ENCODE measurements around the gene DES. TPM values are rescaled to one million over a fixed set of nuclear protein-coding genes. Genes with fewer than 3 reads are reported as not detected.

Gene DES
- total RNA-seq, 1 experiment from 2014 or later, result not detected

DNA sequence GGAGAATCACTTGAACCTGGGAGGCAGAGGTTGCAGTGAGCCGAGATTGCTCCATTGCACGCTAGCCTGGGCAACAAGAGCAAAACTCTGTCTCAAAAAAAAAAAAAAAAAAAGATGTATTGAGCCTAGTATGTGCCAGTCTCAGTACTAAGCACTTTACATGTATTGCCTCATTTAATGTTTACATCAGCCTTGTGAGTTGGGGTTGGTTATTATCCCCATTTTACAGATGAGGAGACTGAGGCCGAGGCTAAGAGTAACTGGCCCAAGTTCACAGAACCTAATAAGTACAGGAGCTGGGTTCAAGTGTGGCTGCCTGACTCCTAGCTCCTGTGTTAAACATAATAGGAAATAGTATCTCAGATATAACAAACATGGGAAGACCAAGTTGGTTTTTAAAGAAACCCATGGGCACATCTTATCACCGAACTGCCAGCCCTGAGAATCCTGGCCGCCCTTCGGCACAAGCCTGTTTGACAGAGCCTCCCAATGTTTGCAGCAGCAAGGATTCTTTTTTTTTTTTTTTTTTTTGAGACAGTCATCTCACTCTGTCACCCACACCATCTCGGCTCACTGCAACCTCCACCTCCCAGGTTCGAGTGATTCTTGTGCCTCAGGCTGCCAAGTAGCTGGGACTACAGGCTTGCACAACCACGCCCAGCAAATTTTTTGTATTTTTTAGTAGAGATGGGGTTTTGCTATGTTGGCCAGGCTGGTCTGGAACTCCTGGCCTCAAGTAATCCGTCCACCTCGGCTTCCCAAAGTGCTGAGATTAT is 56.3 kb downstream of the DES start:
- DNase-seq, result no peak
- H3K9me3 ChIP-seq, result no peaks in the 10 kb centered on the region
- no peaks in the 10 kb centered on the region for H3K27me3 ChIP-seq (replicated peaks; ENCODE audit: control insufficient read depth, insufficient read depth, low read length)
- Mint-ChIP-seq H3K4me1 (ENCODE audit: low read depth, unreplicated experiment) (no peaks in the 10 kb centered on the region), H3K36me3 (ENCODE audit: insufficient read depth, unreplicated experiment) (no peaks in the 10 kb centered on the region), H3K4me3 (ENCODE audit: unreplicated experiment) (no peak overlapping the region), H3K9me3 (ENCODE audit: unreplicated experiment) (no peaks in the 10 kb centered on the region), H3K27me3 (ENCODE audit: insufficient read depth, unreplicated experiment) (no peaks in the 10 kb centered on the region), H3K27ac (ENCODE audit: unreplicated experiment) (no peak overlapping the region)
- no TSS peak for BruUV-seq (replicated peaks)
- CTCF ChIA-PET, result interaction anchor here (0.7 to 1.0 kb wide), 4 partner anchors 15 to 161 kb away, joined by 3 to 6 read pairs (median 5); no protein-coding TSS in a partner anchor
- intact Hi-C loops (cut with micrococcal nuclease; ENCODE audit: unreplicated experiment), result no loop called here
- TF ChIP-seq, protein P1, sequence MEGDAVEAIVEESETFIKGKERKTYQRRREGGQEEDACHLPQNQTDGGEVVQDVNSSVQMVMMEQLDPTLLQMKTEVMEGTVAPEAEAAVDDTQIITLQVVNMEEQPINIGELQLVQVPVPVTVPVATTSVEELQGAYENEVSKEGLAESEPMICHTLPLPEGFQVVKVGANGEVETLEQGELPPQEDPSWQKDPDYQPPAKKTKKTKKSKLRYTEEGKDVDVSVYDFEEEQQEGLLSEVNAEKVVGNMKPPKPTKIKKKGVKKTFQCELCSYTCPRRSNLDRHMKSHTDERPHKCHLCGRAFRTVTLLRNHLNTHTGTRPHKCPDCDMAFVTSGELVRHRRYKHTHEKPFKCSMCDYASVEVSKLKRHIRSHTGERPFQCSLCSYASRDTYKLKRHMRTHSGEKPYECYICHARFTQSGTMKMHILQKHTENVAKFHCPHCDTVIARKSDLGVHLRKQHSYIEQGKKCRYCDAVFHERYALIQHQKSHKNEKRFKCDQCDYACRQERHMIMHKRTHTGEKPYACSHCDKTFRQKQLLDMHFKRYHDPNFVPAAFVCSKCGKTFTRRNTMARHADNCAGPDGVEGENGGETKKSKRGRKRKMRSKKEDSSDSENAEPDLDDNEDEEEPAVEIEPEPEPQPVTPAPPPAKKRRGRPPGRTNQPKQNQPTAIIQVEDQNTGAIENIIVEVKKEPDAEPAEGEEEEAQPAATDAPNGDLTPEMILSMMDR (IDR thresholded peaks at IDR 0.05; ENCODE audit: insufficient read depth in 1 of 2, low read depth in 1 of 2, low read length in 1 of 2, severe bottlenecking in 1 of 2, unreplicated experiment in 1 of 2), result no peak
- H3K36me3 ChIP-seq (ENCODE audit: control insufficient read depth, insufficient read depth, low read length), result no peaks in the 10 kb centered on the region
- POLR2A ChIA-PET, result no interaction called here
- no peaks in the 10 kb centered on the region for H3K4me1 ChIP-seq
- H3K4me3 ChIP-seq (ENCODE audit: low read depth, low read length), result no peak overlapping the region

DNA sequence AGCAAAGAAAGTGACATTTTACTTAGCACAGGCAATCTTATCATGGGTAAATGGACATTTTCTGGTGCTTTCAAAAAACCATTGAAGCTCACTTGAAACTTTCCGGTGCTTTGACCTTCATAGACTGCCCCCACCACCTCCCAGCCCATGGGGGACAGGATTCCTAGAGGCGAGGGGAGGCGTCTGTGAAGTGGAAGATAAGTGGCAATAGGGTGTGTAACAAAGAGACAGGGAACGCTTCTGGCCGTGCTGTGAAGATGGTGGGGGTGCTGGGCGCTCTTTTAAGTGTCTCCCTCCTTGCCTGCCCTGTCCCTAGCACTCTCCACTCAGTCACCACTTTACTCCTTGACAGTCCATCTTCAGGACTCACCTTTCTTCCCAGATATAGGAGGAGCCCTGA is 57.1 kb downstream of the DES start:
- no peaks in the 10 kb centered on the region for H3K9me3 Mint-ChIP-seq (ENCODE audit: unreplicated experiment)
- H3K27me3 Mint-ChIP-seq (ENCODE audit: insufficient read depth, unreplicated experiment), result no peaks in the 10 kb centered on the region
- Histone ChIP-seq H3K4me3 (ENCODE audit: low read depth, low read length) (no peak overlapping the region), H3K4me1 (no peaks in the 10 kb centered on the region), H3K9me3 (no peaks in the 10 kb centered on the region), H3K27me3 (replicated peaks; ENCODE audit: control insufficient read depth, insufficient read depth, low read length) (no peaks in the 10 kb centered on the region), H3K36me3 (ENCODE audit: control insufficient read depth, insufficient read depth, low read length) (no peaks in the 10 kb centered on the region)
- no peak overlapping the region for H3K4me3 Mint-ChIP-seq (ENCODE audit: unreplicated experiment)
- intact Hi-C loops (cut with micrococcal nuclease; ENCODE audit: unreplicated experiment), result no loop called here
- POLR2A ChIA-PET, result no interaction called here
- no peaks in the 10 kb centered on the region for H3K36me3 Mint-ChIP-seq (ENCODE audit: insufficient read depth, unreplicated experiment)
- no TSS peak for BruUV-seq (replicated peaks)
- no peak overlapping the region for H3K27ac Mint-ChIP-seq (ENCODE audit: unreplicated experiment)
- DNase-seq, result no peak
- CTCF ChIA-PET, result interaction anchor here (1.2 to 3.5 kb wide), 4 partner anchors 20 to 87 kb away, joined by 3 to 22 read pairs (median 8); partner anchors contain the start of genes DNPEP and GMPPA
- no peaks in the 10 kb centered on the region for H3K4me1 Mint-ChIP-seq (ENCODE audit: low read depth, unreplicated experiment)
- TF ChIP-seq, protein P1 (IDR thresholded peaks at IDR 0.05; ENCODE audit: insufficient read depth in 1 of 2, low read depth in 1 of 2, low read length in 1 of 2, severe bottlenecking in 1 of 2, unreplicated experiment in 1 of 2), result no peak

DNA sequence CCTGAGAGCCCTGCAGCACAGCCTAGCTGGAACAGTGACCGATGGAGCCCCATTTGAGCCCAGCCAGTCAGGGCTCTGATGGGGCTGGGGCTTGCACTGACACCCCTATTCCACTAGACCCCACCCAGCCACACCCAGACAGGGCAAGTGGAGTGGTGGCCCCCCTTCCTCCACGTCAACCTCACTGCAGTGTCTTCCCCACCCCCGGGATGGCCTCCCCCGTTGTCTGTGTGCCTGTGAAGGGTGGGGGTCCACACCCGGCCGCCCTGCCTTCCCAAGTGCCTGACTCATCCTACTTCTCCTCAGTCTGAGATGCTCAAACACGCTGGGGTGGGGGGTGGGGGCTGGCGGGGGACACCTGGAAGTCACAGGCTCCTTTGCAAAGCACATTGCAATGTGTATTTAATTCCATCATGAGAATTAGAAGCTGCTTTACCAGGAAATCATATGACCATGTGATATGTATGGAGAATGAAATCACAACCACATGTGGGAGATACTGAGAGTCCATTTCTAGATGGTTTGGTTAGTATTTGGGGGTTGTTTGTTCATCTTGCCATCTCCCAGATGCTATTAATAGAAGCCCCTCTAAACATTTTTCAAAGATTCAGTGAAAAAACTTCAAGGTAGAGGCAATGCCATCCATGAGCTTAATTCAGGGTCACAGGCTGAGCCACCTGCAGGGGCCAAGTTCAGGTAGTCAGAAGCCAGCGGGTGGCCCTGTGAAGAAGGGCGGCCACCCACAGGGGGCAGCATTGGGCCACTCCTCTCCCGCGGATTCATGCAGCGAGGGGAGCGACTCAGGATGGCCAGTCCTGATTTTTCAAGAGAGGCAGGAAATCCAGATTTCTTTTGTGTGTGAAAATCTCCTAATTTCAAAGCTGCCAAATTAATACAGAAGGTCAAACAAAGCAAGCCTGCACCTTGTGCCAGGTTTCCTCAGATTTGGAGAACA is 57.8 kb downstream of the DES start:
- Mint-ChIP-seq H3K9me3 (ENCODE audit: unreplicated experiment) (no peaks in the 10 kb centered on the region), H3K27me3 (ENCODE audit: insufficient read depth, unreplicated experiment) (no peaks in the 10 kb centered on the region), H3K27ac (ENCODE audit: unreplicated experiment) (no peak overlapping the region), H3K4me1 (ENCODE audit: low read depth, unreplicated experiment) (no peaks in the 10 kb centered on the region), H3K4me3 (ENCODE audit: unreplicated experiment) (peak overlapping the region; percentile 10), H3K36me3 (ENCODE audit: insufficient read depth, unreplicated experiment) (no peaks in the 10 kb centered on the region)
- Histone ChIP-seq H3K4me1 (no peaks in the 10 kb centered on the region), H3K36me3 (ENCODE audit: control insufficient read depth, insufficient read depth, low read length) (no peaks in the 10 kb centered on the region), H3K9me3 (no peaks in the 10 kb centered on the region), H3K4me3 (ENCODE audit: low read depth, low read length) (no peak overlapping the region), H3K27me3 (replicated peaks; ENCODE audit: control insufficient read depth, insufficient read depth, low read length) (no peaks in the 10 kb centered on the region)
- no TSS peak for BruUV-seq (replicated peaks)
- DNase-seq, result peak; percentile 74 to 87
- intact Hi-C loops (cut with micrococcal nuclease; ENCODE audit: unreplicated experiment), result loop anchor here (1.0 kb wide), 2 partner anchors 45 to 54 kb away; no protein-coding TSS in a partner anchor
- TF ChIP-seq, protein P1 (IDR thresholded peaks at IDR 0.05; ENCODE audit: insufficient read depth in 1 of 2, low read depth in 1 of 2, low read length in 1 of 2, severe bottlenecking in 1 of 2, unreplicated experiment in 1 of 2), result peak; percentile 91 to 94
- ChIA-PET POLR2A (interaction anchor here (0.5 kb wide), 1 partner anchor 33 kb away, joined by 3 read pairs; no protein-coding TSS in a partner anchor), CTCF (interaction anchor here (0.6 to 3.5 kb wide), 8 partner anchors 12 to 88 kb away, joined by 3 to 22 read pairs (median 4); partner anchors contain the start of genes DNPEP and GMPPA)
